Mucosa of descending colon (tissue), 3 donors: ENCODE measurements around the gene RET. TPM values are rescaled to one million over a fixed set of nuclear protein-coding genes. Genes with fewer than 3 reads are reported as not detected.

Experiments
- ATAC-seq: fragments of 200-7000 bp; cut with Tn5 transposase; one replicate; pipeline ENCODE4 v1.9.1; 2020; ENCODE audit warnings: mild to moderate bottlenecking, moderate library complexity
- DNase-seq, 3 donors: peaks; one replicate each; pipeline ENCODE4 v3.0.0-alpha.2; 2020
- H3K36me3 ChIP-seq: fragments of 200-600 bp; one replicate; pipeline ENCODE4 v1.8.0; 2021; ENCODE audit warnings: low read depth, mild to moderate bottlenecking
- H3K4me1 ChIP-seq: fragments of 200-600 bp; one replicate; pipeline ENCODE4 v1.8.0; 2021; ENCODE audit warnings: low read depth, mild to moderate bottlenecking
- H3K4me3 ChIP-seq: fragments of 200-600 bp; one replicate; pipeline ENCODE4 v1.8.0; 2021; ENCODE audit warnings: mild to moderate bottlenecking
- H3K9me3 ChIP-seq: fragments of 200-600 bp; one replicate; pipeline ENCODE4 v1.8.0; 2021; ENCODE audit warnings: mild to moderate bottlenecking
- CTCF ChIP-seq: fragments of 200-600 bp; IDR thresholded peaks from one replicate; pipeline ENCODE4 v1.8.0; 2022; ENCODE audit warnings: antibody characterized with exemption, mild to moderate bottlenecking
- intact Hi-C, 2 donors: fragments of 100-400 bp; cut with DNase I in 1 of 2; cut with micrococcal nuclease in 1 of 2; formaldehyde crosslinking; loops; one replicate each; pipeline versions ENCODE4 v1.11.0 to v1.11.1; 2022; cut with DNase I, micrococcal nuclease
- total RNA-seq, 3 donors: library from RNA; stranded (reverse); fragmentation: NEBNext Ultra II Directional in 2 of 3; extraction: Animal tissue kit (Norgen Biotek cat#: 25700) in 2 of 3; gene quantifications; one replicate each; pipeline versions ENCODE4 v1.2.1 to v1.2.4, GENCODE V29; 2021 to 2023
- donor health status: DM: no; HTN: no; CAD: no; lungs with moderate emphysema.
- donor health status: DM: no; HTN: no; CAD: no.
- donor health status: DM: no; HTN: yes; CAD: no.

Gene RET
- total RNA-seq, 3 donors from 2014 or later, result 0.84 to 13.5 (median 1.6) TPM

GRCh38 chr10:43065761-43066160 is 11.1 kb upstream of the RET start:
- TF ChIP-seq CTCF, result no peak
- intact Hi-C loops, result no loop called here
- H3K9me3 ChIP-seq, result no peaks in the 10 kb centered on the region
- no peaks in the 10 kb centered on the region for H3K4me1 ChIP-seq
- no peak overlapping the region for H3K4me3 ChIP-seq
- DNase-seq, result peak in 1 of 3 donors; percentile 27
- H3K36me3 ChIP-seq, result no peaks in the 10 kb centered on the region
- no peak for ATAC-seq

DNA sequence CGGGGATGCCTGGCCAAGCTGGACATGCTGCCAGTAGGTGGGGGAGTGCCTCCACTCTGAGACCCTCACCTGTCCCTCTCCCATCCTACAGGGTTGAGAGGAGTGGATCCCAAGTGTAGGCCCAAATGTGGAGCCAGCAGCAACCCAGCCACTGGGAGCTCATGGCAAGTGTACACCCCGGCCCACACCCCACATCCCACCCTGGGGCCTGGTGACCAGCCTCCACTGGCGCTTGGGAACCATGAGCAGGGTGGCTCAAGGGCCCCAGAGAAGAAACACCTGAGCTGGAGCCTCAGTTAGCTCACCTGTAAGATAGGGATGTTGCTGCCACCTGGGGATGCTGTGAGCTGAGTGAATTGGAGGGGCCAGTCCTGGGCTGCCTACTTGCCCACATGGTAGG is 10.4 kb upstream of the RET start:
- no peaks in the 10 kb centered on the region for H3K9me3 ChIP-seq
- peak in 2 of 3 donors; percentile 7 to 21 for DNase-seq
- no peaks in the 10 kb centered on the region for H3K4me1 ChIP-seq

GRCh38 chr10:43067391-43068135 is 9.3 kb upstream of the RET start:
- Histone ChIP-seq H3K4me1 (no peaks in the 10 kb centered on the region), H3K9me3 (no peaks in the 10 kb centered on the region), H3K4me3 (no peak overlapping the region), H3K36me3 (no peaks in the 10 kb centered on the region)
- intact Hi-C loops, result no loop called here
- ATAC-seq, result no peak
- DNase-seq, result peak in 1 of 3 donors; percentile 28
- no peak for TF ChIP-seq CTCF

More for the DNA sequence above, 10.4 kb upstream of the RET start:
- Histone ChIP-seq H3K36me3 (no peaks in the 10 kb centered on the region), H3K4me3 (no peak overlapping the region)
- no peak for ATAC-seq
- TF ChIP-seq CTCF, result no peak
- intact Hi-C loops, result no loop called here

GRCh38 chr10:43068136-43068395 is 8.8 kb upstream of the RET start:
- intact Hi-C loops, result no loop called here
- TF ChIP-seq CTCF, result no peak
- no peak for ATAC-seq
- no peaks in the 10 kb centered on the region for H3K9me3 ChIP-seq
- no peak overlapping the region for H3K4me3 ChIP-seq
- H3K36me3 ChIP-seq, result no peaks in the 10 kb centered on the region
- H3K4me1 ChIP-seq, result no peaks in the 10 kb centered on the region
- no peak for DNase-seq

- intact Hi-C loops, result no loop called here
- no peaks in the 10 kb centered on the region for H3K9me3 ChIP-seq
- ATAC-seq (no peak), DNase-seq (peak in 1 of 3 donors; percentile 27)
- no peak for TF ChIP-seq CTCF
- H3K4me3 ChIP-seq, result no peak overlapping the region
- no peaks in the 10 kb centered on the region for H3K36me3 ChIP-seq
- no peaks in the 10 kb centered on the region for H3K4me1 ChIP-seq
Measured at GRCh38 chr10:43068471-43069210, 8.2 kb upstream of the RET start.
